NOMO-1 (cell line): ENCODE results near the gene OOSP3.
"Not testable (repeated sequence)": the region's sequence is repeated elsewhere in the genome, so short reads cannot be mapped to it uniquely, and the experiment has no call there.

Source experiments
- DNase-seq, 2 experiments: peaks; one replicate each; lab custom pipeline; 2025; ENCODE audit not compliant: unreplicated experiment in 2 of 2; lab: John Stamatoyannopoulos, UW

The OOSP3 gene

GRCh38 chr11:59875856-59876519, 2.6 kb upstream of the OOSP3 start:
- DNase-seq = no peak

GRCh38 chr11:59877325-59877724, 1.3 kb upstream of the OOSP3 start:
- DNase-seq = no peak

DNA sequence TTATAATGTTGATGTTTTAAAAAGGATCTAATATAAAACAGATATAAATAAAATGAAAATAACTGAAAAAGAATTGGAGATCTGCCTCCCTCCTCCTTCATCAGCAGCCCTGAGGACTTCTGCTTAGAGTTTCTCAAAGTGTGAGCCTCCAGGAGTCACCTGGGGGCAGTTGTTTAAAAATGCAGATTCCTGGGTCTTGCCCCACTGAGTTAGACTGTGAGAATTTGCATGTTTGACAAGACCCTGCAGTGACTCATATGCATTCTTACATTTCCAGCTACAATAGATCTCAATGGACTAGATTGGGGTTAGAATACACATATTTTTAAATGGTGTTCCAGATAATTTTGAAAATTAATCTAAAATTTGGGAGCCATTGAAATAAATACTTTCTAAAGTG, 798 bp upstream of the OOSP3 start:
- no peak for DNase-seq

DNA sequence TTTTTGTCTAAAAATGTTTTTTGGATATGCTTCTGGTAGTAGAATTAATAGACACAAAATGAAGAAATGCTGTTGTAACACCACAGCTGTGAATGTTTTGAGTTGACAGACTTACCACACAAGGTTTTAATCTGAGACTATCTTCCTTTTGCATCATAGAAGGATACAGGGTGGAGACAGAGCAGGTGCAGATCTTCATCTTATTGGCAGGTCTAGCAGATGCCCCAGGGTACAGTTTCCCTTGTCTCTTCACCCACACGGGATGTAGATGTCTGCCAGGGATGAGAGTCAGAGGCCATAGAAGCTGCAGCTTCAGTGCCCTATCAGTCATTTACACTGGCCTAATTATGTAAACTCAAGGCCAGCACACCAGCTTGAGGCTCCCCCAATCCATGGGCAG, 985 bp downstream of the OOSP3 start:
- DNase-seq = no peak

DNA sequence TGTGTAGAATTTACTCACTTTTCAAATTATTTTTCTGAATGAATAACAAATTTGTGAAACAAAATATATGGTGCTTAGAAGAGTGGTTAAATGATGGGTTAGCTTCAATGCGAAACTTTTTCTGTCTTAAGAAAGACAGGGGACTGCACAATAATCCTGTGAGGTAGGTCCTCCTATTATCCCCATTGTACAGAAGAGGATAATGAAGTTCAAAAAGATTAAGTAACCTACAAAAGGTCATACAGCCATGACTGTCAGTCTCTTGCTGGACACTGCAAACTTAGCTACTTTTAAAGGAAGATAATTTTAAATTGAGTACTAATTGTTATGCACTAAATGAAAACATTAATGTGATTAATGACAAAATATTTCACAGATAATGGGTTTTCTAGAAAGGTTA, 5.0 kb downstream of the OOSP3 start:
- DNase-seq = no peak

DNA sequence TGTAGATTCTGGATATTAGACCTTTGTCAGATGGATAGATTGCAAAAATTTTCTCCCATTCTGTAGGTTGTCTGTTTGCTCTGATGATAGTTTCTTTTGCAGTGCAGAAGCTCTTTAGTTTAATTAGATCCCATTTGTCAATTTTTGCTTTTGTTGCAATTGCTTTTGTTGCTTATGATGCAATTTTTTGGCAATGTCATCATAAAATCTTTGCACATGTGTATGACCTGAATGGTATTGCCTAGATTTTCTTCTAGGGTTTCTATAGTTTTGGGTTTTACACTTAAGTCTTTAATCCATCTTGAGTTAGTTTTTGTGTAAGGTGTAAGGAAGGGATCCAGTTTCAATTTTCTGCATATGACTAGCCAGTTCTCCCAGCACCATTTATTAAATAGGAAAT, 8.6 kb downstream of the OOSP3 start:
- not testable (repeated sequence) for DNase-seq

DNA sequence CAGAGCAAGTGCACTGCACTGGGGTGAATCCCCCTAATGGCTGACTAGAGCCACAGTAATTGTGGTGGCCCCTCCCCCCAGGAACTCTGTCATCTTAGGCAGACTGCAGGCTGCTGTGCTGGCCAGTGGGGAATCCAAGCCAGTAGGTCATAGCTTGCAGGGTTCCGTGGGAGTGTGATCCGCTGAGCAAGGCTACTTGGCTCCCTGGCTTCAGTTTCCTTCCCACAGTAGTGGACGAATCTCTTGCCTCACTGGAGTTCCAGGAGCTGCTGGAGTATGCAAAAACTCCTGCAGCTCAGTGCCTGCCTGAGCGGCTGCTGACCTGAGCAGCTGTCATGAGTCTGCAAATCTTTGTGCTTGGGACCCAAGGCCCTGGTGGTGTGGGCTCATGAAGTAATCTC, 13.2 kb downstream of the OOSP3 start:
- no peak for DNase-seq

GRCh38 chr11:59894616-59895015, 16.0 kb downstream of the OOSP3 start:
- no peak for DNase-seq

- no peak for DNase-seq
Measured at GRCh38 chr11:59898046-59898445, 19.5 kb downstream of the OOSP3 start.

DNA sequence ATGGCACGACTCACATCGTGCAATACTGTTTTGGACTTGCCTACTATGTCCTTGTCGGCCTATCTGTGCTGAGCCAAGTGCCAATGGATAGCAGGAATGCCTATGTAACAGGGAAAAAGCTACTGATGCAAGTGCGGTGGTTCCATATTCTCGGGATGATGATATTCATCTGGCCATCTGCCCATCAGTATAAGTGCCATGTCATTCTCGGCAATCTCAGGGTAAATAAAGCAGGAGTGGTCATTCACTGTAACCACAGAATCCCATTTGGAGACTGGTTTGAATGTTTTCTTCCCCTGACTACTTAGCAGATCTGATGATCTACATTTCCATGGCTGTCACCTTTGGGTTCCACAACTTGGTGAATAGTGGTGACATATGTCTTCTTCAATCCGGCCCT, 20.1 kb downstream of the OOSP3 start:
- no peak for DNase-seq

- DNase-seq = no peak
Measured at GRCh38 chr11:59899532-59899931, 20.9 kb downstream of the OOSP3 start.

- DNase-seq = no peak
Measured at GRCh38 chr11:59900366-59901126, 22.0 kb downstream of the OOSP3 start.

DNA sequence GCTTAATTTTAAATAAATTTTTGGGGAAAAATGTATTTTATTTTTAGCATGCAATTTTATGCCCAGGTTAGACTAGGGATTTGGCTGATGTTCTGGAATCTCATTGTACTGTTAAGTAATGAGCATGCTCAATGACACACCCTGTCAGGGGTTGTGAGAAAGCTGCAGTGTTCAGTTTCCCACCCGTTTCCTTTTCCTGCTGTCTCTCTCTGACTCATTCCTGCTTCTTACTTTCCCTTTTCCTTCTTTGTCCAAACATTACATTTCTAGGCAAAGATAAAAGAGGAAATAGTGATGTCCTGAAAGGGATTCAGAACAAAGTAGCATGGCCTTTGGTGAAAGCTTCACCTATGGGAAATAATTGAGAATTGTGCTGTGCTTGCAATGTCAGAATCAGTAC, 22.7 kb downstream of the OOSP3 start:
- DNase-seq = no peak

GRCh38 chr11:59903569-59903968, 25.0 kb downstream of the OOSP3 start:
- not testable (repeated sequence) for DNase-seq

DNA sequence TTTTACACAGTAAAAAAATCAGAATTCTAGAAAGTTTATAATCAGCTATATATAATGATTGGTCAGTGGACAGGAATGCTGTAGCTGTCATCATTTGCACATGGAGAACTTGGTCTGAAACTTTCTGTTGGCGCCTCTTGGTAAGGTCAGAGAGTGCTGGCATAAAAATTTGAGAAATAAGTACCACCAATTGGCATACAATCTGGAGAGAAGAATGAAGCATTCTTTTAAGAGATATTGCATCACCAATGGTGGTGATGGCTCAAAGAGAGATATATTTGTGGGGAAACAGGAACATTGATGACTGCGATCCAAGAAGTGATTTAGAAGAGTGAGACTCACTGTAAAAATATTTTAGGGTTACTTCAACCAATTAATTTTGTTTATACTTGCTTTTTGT, 39.9 kb downstream of the OOSP3 start:
- DNase-seq = peak in 1 of 2 experiments; percentile 23

DNA sequence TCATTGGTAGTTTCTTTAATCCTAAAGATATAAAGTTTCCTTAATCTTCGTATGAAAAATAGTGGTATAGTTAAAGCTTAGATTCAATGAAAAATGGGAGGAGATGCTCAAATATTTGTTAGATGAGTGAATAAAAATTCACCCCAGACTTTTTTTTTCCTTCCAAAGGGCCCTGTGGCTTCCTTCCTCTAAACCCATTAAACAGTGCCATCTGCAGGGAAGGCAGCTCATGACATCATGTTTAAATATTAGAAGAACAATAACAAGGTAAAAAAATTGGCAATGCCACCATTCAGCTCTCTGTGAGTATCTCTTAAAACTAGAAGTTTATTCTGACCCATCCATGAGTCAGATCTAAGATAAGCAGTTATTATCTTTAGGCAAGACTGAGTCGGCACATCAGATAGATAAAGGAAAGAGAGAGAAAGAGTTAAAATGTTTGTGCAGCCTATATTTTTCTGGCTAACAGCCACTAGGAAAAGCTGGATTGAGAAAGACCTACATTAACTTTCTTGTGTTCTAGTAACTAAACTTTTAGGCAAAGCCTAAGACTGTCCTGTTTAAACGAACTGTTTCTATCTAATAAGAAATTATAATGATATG, 40.5 kb downstream of the OOSP3 start:
- DNase-seq = peak; percentile 35 to 75

DNA sequence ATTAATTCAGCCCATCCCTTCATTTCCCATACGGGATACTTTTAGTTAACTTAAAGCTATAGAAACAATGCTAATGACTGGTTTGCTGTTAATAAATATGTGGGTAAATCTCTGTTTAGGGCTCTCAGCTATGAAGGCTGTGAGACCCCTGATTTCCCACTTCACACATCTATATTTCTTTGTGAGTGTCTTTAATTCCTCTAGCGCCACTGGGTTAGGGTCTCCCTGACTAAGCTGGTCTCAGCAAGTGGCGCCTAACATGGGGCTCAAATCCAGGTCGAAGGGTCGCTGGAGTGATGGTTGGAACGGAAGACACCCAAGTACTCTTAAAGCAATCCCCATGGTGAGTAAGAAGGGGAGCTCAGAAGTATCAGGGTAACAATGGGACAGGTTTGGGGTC, 45.2 kb downstream of the OOSP3 start:
- DNase-seq = no peak

- no peak for DNase-seq
Measured at GRCh38 chr11:59931688-59932087, 53.1 kb downstream of the OOSP3 start.

DNA sequence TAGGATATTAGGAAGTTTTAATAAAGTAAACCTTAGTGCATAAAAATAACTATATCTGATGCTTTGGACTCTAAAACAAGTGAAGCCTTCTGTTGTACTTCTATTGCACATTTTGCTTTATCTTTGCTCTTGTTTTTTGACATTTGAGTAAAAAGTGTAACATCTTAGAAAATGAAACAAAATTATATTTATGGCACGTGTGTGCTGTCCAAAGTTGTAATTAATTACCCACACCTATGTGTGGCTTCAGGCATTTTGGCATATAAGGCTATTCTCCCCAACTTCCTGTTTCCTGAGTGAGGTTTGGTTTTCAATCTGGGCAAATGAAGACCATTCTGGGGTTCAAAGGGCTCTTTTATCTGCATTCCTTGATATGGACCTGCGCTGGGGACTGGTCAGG, 59.5 kb downstream of the OOSP3 start, which contains the start of gene OOSP1:
OOSP1 (plus strand) TSS at position 301 of the 400 bp plus-strand sequence; CDS start at position 324, 23 bp downstream.
- DNase-seq = no peak

DNA sequence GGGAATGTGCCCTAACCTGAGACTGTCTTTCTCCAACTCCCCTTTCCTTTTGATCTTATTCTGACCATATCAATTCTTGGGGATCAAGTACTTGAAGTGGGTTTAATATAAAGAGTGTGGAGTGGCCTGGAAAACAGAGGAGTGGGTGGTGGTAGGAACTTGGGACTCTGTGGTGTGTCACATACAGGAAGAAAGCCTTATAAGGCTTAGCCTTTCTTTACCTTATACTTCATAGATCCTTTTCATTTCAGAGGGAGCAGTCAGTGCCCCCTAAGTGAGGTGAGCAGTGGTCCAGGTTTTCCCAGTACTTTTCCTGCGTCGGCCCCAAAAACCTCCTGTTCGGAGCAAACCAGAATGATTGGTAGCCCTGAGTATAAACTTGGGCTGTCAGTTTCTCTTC, 60.1 kb downstream of the OOSP3 start:
- DNase-seq = peak in 1 of 2 experiments; percentile 35

DNA sequence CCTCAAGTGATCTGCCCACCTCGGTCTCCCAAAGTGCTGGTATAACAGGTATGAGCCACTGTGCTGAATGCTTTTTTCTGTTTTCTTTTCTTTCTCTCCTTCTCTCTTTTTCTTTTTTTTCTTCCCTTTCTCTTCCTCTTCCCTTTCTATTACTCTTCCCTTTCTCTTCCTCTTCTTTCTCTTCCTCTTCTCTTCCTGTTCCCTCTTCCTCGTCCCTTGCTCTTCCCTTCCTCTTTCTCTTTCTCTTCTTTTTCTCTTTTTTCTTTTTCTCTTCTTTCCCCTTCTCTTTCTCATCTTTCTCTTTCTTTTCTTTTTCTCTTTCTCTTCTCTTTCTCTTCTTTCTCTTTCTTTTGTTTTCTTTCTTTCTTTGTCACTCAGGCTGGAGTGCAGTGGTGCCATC, 60.9 kb downstream of the OOSP3 start:
- DNase-seq = no peak

GRCh38 chr11:59941091-59941490, 62.5 kb downstream of the OOSP3 start:
- DNase-seq = no peak
